Neural cell (in vitro differentiated cells): ENCODE results near the gene SRCAP.
"Not testable (repeated sequence)": the region's sequence is repeated elsewhere in the genome, so short reads cannot be mapped to it uniquely, and the experiment has no call there.

Experiments used
- CTCF ChIP-seq: fragments of 450-650 bp; IDR thresholded peaks from 2 replicates; pipeline ENCODE4 v1.5.1; 2014; ENCODE audit warnings: antibody characterized with exemption, mild to moderate bottlenecking, moderate library complexity; ENCODE audit not compliant: poor library complexity, severe bottlenecking
- POLR2AphosphoS5 ChIP-seq: IDR thresholded peaks from 2 replicates; pipeline ENCODE4 v1.6.1; 2012
- RAD21 ChIP-seq: fragments of 450-650 bp; conservative IDR thresholded peaks from 2 replicates; pipeline ENCODE4 v1.6.1; 2014; ENCODE audit warnings: antibody characterized with exemption, mild to moderate bottlenecking, moderate library complexity

GRCh38 chr16:30703071-30703470, 4.1 kb downstream of the SRCAP start:
- TF ChIP-seq POLR2AphosphoS5, CTCF, RAD21: not testable (repeated sequence)
